ENCODE results near the gene KCTD20. TPM values are rescaled to one million over a fixed set of nuclear protein-coding genes. Genes with fewer than 3 reads are reported as not detected.

Gene KCTD20
- total RNA-seq, 1 donor from 2014 or later, result 89.1 TPM

DNA sequence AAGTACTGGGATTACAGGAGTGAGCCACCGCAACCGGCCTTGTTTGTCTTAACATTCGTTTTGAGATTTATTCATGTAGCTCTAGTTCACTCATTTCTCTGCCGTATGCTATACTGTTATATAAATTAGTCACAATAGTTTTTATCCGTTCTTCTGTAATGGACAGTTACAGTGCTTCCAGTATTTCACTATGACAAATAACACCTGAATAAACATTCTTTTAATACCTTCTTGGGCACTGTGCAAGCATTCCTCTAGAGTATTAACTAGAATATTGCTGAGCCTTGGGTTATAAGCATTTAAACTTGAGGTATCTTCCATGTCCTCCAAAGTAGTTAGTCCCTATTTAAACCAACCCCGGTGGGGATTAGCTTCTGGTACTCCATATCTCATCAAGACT, 58.9 kb downstream of the KCTD20 start:
- H3K27me3 Mint-ChIP-seq (ENCODE audit: low read depth), result no peaks in the 10 kb centered on the region
- peak overlapping the region; percentile 57 for H3K27ac Mint-ChIP-seq (ENCODE audit: unreplicated experiment)
- no peak overlapping the region for H3K4me3 Mint-ChIP-seq (ENCODE audit: unreplicated experiment)
- H3K9me3 Mint-ChIP-seq (ENCODE audit: low read depth), result no peaks in the 10 kb centered on the region
- H3K4me1 Mint-ChIP-seq (ENCODE audit: low read depth), result peaks cover 18% of the 10 kb centered on the region
- DNase-seq (ENCODE audit: low spot score), result no peak
- TF ChIP-seq, protein P1, sequence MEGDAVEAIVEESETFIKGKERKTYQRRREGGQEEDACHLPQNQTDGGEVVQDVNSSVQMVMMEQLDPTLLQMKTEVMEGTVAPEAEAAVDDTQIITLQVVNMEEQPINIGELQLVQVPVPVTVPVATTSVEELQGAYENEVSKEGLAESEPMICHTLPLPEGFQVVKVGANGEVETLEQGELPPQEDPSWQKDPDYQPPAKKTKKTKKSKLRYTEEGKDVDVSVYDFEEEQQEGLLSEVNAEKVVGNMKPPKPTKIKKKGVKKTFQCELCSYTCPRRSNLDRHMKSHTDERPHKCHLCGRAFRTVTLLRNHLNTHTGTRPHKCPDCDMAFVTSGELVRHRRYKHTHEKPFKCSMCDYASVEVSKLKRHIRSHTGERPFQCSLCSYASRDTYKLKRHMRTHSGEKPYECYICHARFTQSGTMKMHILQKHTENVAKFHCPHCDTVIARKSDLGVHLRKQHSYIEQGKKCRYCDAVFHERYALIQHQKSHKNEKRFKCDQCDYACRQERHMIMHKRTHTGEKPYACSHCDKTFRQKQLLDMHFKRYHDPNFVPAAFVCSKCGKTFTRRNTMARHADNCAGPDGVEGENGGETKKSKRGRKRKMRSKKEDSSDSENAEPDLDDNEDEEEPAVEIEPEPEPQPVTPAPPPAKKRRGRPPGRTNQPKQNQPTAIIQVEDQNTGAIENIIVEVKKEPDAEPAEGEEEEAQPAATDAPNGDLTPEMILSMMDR (IDR thresholded peaks at IDR 0.05), result no peak
- peaks cover 26% of the 10 kb centered on the region for H3K36me3 Mint-ChIP-seq (ENCODE audit: low read depth)

DNA sequence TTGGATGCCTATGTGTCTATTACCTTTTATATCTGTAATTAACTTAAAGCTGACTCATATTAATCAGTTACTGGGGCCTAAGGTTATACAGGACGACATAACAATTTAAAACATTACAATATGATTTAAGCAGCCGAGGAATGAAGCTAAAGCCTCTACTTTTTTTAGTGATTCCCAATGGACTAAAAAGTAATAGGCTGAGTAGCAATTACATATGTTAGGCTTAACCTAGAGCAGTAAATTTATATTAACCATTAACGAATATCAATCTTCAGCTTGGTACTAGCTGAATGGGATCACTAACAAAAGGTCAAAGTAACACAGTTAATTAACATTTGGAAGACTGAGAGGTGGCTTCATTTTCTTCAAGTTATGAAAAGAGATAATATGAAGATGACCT, 61.4 kb downstream of the KCTD20 start:
- no peaks in the 10 kb centered on the region for H3K27me3 Mint-ChIP-seq (ENCODE audit: low read depth)
- TF ChIP-seq, protein P1 (IDR thresholded peaks at IDR 0.05), result no peak
- H3K36me3 Mint-ChIP-seq (ENCODE audit: low read depth), result peaks cover 18% of the 10 kb centered on the region
- H3K4me1 Mint-ChIP-seq (ENCODE audit: low read depth), result peaks cover 18% of the 10 kb centered on the region
- H3K4me3 Mint-ChIP-seq (ENCODE audit: unreplicated experiment), result no peak overlapping the region
- H3K9me3 Mint-ChIP-seq (ENCODE audit: low read depth), result no peaks in the 10 kb centered on the region
- no peak for DNase-seq (ENCODE audit: low spot score)
- H3K27ac Mint-ChIP-seq (ENCODE audit: unreplicated experiment), result no peak overlapping the region

DNA sequence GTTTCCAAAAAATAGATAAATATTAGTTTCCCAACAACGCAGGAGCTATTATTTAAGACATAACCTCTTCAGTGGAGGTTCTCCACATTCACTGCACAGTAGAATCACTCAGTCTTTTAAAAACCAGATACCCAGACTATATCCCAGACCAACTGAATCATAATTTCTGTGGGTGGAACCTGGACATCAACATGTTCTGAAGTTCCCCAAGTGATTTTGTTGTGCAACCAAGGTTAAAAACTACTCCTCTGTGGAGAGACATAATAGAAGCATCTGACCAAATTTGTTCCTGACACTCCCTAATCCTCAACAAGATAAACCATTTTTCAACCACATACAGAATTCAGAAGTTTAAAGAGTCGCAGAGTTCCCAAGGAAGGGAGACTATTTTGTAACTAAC, 62.2 kb downstream of the KCTD20 start:
- no peaks in the 10 kb centered on the region for H3K9me3 Mint-ChIP-seq (ENCODE audit: low read depth)

DNA sequence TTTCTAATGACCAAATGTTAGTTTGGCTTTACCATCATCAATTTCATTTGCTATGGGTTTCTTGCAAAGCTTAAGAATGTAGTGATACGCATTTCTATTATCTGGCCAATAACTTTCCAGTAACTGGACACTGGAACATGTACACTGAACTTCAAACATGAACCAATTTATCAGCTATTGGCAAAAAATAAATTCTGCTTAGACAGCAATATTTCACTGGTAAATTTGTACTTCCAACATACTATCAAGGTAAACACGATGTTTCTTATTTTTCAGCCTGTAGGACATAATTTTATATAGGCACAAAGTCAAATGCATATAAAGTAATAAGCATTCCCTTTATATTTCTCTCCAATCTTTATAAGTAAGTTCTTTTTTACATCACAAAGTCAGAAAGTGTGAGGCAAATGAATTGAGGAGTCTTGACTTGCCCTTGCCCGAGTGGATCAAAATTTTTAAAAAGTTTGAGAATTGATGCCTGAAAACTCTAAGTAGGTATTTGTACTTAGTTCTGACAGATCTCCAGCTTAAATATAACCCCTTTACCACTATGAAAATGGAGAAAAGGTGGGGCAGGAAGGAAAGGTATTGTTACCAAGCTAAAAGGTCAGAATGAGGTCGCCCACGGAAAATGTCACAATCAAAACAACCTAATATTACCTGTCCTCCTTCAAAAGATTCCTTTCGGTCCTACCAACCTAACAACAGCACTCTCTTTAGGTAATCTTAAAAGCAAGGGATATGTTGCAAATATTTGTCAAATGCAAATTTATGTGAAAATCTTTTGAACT, 63.1 kb downstream of the KCTD20 start:
- Mint-ChIP-seq H3K36me3 (ENCODE audit: low read depth) (peaks cover 19% of the 10 kb centered on the region), H3K4me1 (ENCODE audit: low read depth) (peaks cover 18% of the 10 kb centered on the region), H3K27ac (ENCODE audit: unreplicated experiment) (no peak overlapping the region), H3K4me3 (ENCODE audit: unreplicated experiment) (no peak overlapping the region), H3K27me3 (ENCODE audit: low read depth) (no peaks in the 10 kb centered on the region), H3K9me3 (ENCODE audit: low read depth) (no peaks in the 10 kb centered on the region)
- TF ChIP-seq, protein P1 (IDR thresholded peaks at IDR 0.05), result no peak
- DNase-seq (ENCODE audit: low spot score), result no peak

More for the DNA sequence above, 62.2 kb downstream of the KCTD20 start:
- Mint-ChIP-seq H3K36me3 (ENCODE audit: low read depth) (peaks cover 13% of the 10 kb centered on the region), H3K27ac (ENCODE audit: unreplicated experiment) (no peak overlapping the region), H3K27me3 (ENCODE audit: low read depth) (no peaks in the 10 kb centered on the region), H3K4me3 (ENCODE audit: unreplicated experiment) (no peak overlapping the region), H3K4me1 (ENCODE audit: low read depth) (peaks cover 18% of the 10 kb centered on the region)
- TF ChIP-seq, protein P1 (IDR thresholded peaks at IDR 0.05), result no peak
- DNase-seq (ENCODE audit: low spot score), result no peak

DNA sequence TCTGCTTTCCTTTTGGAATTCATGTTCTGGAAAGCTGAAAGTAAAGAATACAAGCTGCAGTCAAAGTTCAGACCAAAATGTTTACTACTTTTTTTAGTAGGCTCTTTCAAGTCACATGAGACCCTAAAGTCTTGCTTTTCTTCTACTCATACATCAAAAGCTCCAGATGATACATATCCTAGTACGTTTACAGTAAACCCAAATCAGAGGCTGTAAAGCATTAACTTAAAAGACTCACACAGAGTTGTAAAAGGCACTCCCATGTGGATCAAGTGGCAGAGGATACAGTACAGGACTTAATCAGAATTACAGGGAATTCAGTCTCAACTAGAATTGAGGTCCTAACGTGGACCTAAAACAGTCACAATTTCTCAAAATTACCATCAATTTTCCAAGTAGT, 63.8 kb downstream of the KCTD20 start:
- no peak overlapping the region for H3K4me3 Mint-ChIP-seq (ENCODE audit: unreplicated experiment)
- no peaks in the 10 kb centered on the region for H3K9me3 Mint-ChIP-seq (ENCODE audit: low read depth)
- H3K4me1 Mint-ChIP-seq (ENCODE audit: low read depth), result peaks cover 15% of the 10 kb centered on the region
- TF ChIP-seq, protein P1 (IDR thresholded peaks at IDR 0.05), result no peak
- peaks cover 20% of the 10 kb centered on the region for H3K36me3 Mint-ChIP-seq (ENCODE audit: low read depth)
- no peaks in the 10 kb centered on the region for H3K27me3 Mint-ChIP-seq (ENCODE audit: low read depth)
- DNase-seq (ENCODE audit: low spot score), result no peak
- H3K27ac Mint-ChIP-seq (ENCODE audit: unreplicated experiment), result no peak overlapping the region

All from chondrocyte (in vitro differentiated cells).